Smooth muscle cell (in vitro differentiated cells): ENCODE results near the gene VAV2. TPM values are rescaled to one million over a fixed set of nuclear protein-coding genes. Genes with fewer than 3 reads are reported as not detected.

Experiments
- DNase-seq: peaks from one replicate; lab custom pipeline; 2025; ENCODE audit not compliant: unreplicated experiment; lab: John Stamatoyannopoulos, UW
- H2AFZ ChIP-seq: fragments of 200-600 bp; sonication (generic); 2 replicates; pipeline ENCODE4 v1.6.0; 2016; ENCODE audit warnings: antibody characterized with exemption, low read depth, mild to moderate bottlenecking
- H3F3A ChIP-seq: fragments of 200-600 bp; sonication (generic); 2 replicates; pipeline ENCODE4 v1.6.0; 2017; ENCODE audit warnings: antibody characterized with exemption, low read depth
- H3K27ac ChIP-seq: fragments of 200-600 bp; sonication (generic); 2 replicates; pipeline ENCODE4 v1.5.1; 2016; ENCODE audit warnings: low read depth, mild to moderate bottlenecking
- H3K27me3 ChIP-seq: fragments of 200-600 bp; sonication (generic); 2 replicates; pipeline ENCODE4 v1.6.1; 2016; ENCODE audit warnings: low read depth, mild to moderate bottlenecking
- H3K36me3 ChIP-seq: fragments of 200-600 bp; sonication (generic); 2 replicates; pipeline ENCODE4 v1.5.1; 2016; ENCODE audit warnings: low read depth
- H3K4me1 ChIP-seq: fragments of 200-600 bp; sonication (generic); 2 replicates; pipeline ENCODE4 v1.5.1; 2016; ENCODE audit warnings: low read depth
- H3K4me2 ChIP-seq: fragments of 200-600 bp; sonication (generic); 2 replicates; pipeline ENCODE4 v1.6.0; 2016; ENCODE audit warnings: mild to moderate bottlenecking
- H3K4me3 ChIP-seq: fragments of 200-600 bp; sonication (generic); 2 replicates; pipeline ENCODE4 v1.5.1; 2016; ENCODE audit warnings: mild to moderate bottlenecking
- H3K79me2 ChIP-seq: fragments of 200-600 bp; sonication (generic); 2 replicates; pipeline ENCODE4 v1.6.0; 2016; ENCODE audit warnings: low read depth, mild to moderate bottlenecking
- H3K9ac ChIP-seq: fragments of 200-600 bp; sonication (generic); 2 replicates; pipeline ENCODE4 v1.6.0; 2016; ENCODE audit warnings: low read depth
- H3K9me3 ChIP-seq: fragments of 200-600 bp; sonication (generic); replicated peaks from 2 replicates; pipeline ENCODE4 v1.5.1; 2016; ENCODE audit warnings: low read depth
- H4K20me1 ChIP-seq: fragments of 200-600 bp; sonication (generic); 2 replicates; pipeline ENCODE4 v1.6.0; 2016; ENCODE audit warnings: low read depth
- CTCF ChIP-seq: fragments of 200-600 bp; sonication (generic); IDR thresholded peaks from 2 replicates; pipeline ENCODE4 v1.5.1; 2017; ENCODE audit warnings: borderline replicate concordance, mild to moderate bottlenecking, antibody characterized with exemption; ENCODE audit not compliant: insufficient read depth, poor library complexity, severe bottlenecking
- WGBS: methylation state at CpG from one replicate; pipeline ENCODE4 v1.1.7; 2016; ENCODE audit warnings: low lambda C conversion rate; 5-methylcytosine and 5-hydroxymethylcytosine counted together
- polyA plus RNA-seq: library from polyadenylated mRNA; unstranded; fragments of >200 nt; fragmentation: Nextera tagmentation; extraction: Ambion mirVana; gene quantifications from 2 replicates; pipeline ENCODE4 v1.2.1, GENCODE V29; 2016
- total RNA-seq: library from RNA; depleted of rRNA; stranded (reverse); fragments of >200 nt; gene quantifications from 2 replicates; pipeline ENCODE4 v1.2.3, GENCODE V29; 2014

VAV2 gene
- total and polyA plus RNA-seq, 2 experiments from 2014 or later: 26.2 to 35.3 TPM

DNA sequence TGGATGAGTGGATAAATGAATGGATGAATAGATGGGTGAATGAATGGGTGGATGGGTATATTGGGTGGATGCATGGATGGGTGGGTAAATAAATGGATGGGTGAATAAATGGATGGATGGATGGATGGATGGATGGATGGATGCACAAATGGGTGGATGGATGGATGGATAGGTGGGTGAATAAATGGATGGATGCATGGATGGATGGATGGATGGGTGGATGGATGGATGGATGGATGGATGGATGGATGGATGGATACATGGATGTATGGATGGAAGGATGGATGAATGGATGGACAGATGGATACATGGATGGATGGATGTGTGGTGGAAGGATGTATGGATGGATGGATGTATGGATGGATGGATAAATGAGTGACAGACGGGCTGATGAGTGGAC is 140.4 kb downstream of the VAV2 start:
- no peak for TF ChIP-seq CTCF
- H3K36me3 ChIP-seq: no peaks in the 10 kb centered on the region
- H3K4me1 ChIP-seq: no peaks in the 10 kb centered on the region
- H3K4me2 ChIP-seq: no peak overlapping the region
- no peak overlapping the region for H3K4me3 ChIP-seq
- H3K79me2 ChIP-seq: peaks cover 58% of the 10 kb centered on the region
- no peaks in the 10 kb centered on the region for H3K27me3 ChIP-seq
- H4K20me1 ChIP-seq: peaks cover 87% of the 10 kb centered on the region
- no peak for DNase-seq
- 100% methylated on average over 1 of the region's 1 CpG for whole genome bisulfite sequencing
- no peak overlapping the region for H3K9ac ChIP-seq
- H3K9me3 ChIP-seq: no peaks in the 10 kb centered on the region
- H2AFZ ChIP-seq: no peak overlapping the region
- no peaks in the 10 kb centered on the region for H3F3A ChIP-seq
- no peak overlapping the region for H3K27ac ChIP-seq

DNA sequence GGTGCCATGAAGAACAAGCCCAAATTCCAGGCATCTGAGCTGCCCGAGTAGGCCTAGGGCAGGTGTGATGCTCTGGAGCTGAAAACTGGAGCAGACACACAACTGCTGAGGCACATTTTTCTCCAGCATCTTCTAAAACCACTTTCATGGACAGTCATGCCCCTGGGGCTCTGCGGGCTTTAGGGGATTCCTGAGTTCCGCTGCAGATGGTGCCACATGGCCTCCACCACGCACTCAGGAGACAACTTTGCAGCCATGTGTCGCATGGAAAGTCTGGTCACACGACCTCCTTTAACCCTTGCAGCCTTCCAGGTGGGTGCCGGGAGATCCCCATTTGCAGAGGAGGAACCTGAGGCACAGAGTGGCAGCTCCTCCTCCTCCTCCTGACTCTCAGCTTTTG is 141.2 kb downstream of the VAV2 start:
- Histone ChIP-seq H3K27me3 (no peaks in the 10 kb centered on the region), H3K27ac (no peak overlapping the region), H3K79me2 (peaks cover 61% of the 10 kb centered on the region), H3K9me3 (no peaks in the 10 kb centered on the region), H3K36me3 (no peaks in the 10 kb centered on the region), H3K4me2 (no peak overlapping the region), H3K9ac (no peak overlapping the region), H3F3A (no peaks in the 10 kb centered on the region), H4K20me1 (peaks cover 81% of the 10 kb centered on the region), H3K4me1 (no peaks in the 10 kb centered on the region), H3K4me3 (no peak overlapping the region), H2AFZ (no peak overlapping the region)
- 97% methylated on average over 7 of the region's 7 CpGs for WGBS
- DNase-seq: no peak
- TF ChIP-seq CTCF: no peak

DNA sequence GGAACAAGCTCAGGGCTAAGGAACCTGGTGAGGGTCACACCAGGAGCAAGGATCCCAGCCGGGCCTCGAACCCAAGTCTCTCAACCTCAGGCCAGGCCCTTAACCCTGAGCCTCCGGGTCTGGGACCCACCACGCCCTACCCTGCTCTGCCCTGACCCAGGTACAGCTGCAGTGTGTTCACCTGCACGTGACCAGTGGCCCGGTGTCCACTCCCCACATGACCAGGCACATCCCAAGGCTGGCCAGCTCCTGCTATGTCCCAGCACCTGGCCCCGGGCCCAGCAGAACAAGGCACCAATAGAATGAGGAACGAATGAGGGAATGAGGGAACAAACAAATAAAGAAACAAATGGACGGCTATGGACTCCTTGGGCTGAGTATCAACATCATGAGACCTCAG is 142.0 kb downstream of the VAV2 start:
- H3K27ac ChIP-seq: no peak overlapping the region
- H3K9me3 ChIP-seq: no peaks in the 10 kb centered on the region
- no peaks in the 10 kb centered on the region for H3K36me3 ChIP-seq
- H3K27me3 ChIP-seq: no peaks in the 10 kb centered on the region
- H3K4me1 ChIP-seq: no peaks in the 10 kb centered on the region
- no peak for DNase-seq
- no peak overlapping the region for H3K9ac ChIP-seq
- peaks cover 76% of the 10 kb centered on the region for H4K20me1 ChIP-seq
- WGBS: 98% methylated on average over 9 of the region's 9 CpGs
- no peak overlapping the region for H3K4me2 ChIP-seq
- H2AFZ ChIP-seq: no peak overlapping the region
- no peak overlapping the region for H3K4me3 ChIP-seq
- no peaks in the 10 kb centered on the region for H3F3A ChIP-seq
- no peak for TF ChIP-seq CTCF
- peaks cover 58% of the 10 kb centered on the region for H3K79me2 ChIP-seq

DNA sequence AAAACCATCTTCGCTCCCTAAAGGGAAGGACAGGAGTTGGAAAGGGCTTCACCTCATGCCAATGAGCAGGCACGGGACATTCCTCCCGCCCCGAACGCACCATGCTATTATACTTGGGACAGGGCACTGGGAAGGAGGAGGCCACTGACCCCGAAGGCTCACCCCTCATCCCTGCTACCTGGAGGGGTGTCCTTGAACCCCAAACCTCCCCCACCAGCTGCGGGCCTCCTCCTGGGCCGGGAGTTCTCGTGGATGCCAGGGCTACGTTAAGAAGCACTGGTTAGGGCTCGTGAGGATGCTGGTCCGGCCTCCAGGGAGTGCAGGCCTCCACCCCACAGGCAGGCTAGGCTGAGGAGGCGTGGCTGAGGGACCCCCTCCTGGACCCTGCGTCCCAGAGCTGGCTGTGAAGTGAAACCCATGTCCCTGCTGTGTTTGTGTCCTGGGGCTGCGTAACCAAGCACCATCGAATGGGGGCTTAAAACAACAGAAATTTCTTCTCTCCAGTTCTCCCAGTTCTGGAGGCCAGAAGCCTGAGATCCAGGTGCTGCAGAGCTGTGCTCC is 142.9 kb downstream of the VAV2 start:
- Histone ChIP-seq H3F3A (peaks cover 7% of the 10 kb centered on the region), H3K4me3 (no peak overlapping the region), H3K27me3 (no peaks in the 10 kb centered on the region), H3K4me1 (no peaks in the 10 kb centered on the region), H3K79me2 (peaks cover 52% of the 10 kb centered on the region), H3K36me3 (no peaks in the 10 kb centered on the region), H3K27ac (no peak overlapping the region), H3K9ac (no peak overlapping the region), H3K4me2 (no peak overlapping the region), H3K9me3 (no peaks in the 10 kb centered on the region), H4K20me1 (peaks cover 76% of the 10 kb centered on the region), H2AFZ (no peak overlapping the region)
- 97% methylated on average over 16 of the region's 16 CpGs for WGBS
- TF ChIP-seq CTCF: no peak
- no peak for DNase-seq
